Mesenchymal stem cell (in vitro differentiated cells and primary cell): ENCODE results near the gene ETS1.
A peak's percentile ranks its signal among the peaks of the same experiment; 100 is the strongest.

Experiments used
- DNase-seq: peaks from one replicate; pipeline ENCODE4 v3.0.0-alpha.2; 2013
- H2AFZ ChIP-seq: one replicate; pipeline ENCODE4 v1.6.1; 2013; ENCODE audit warnings: low read depth, mild to moderate bottlenecking, control low read depth, inconsistent platforms, low read length, moderate library complexity
- H2AK5ac ChIP-seq: 2 replicates; pipeline ENCODE4 v1.6.1; 2013; ENCODE audit warnings: low read length, moderate library complexity, mild to moderate bottlenecking, inconsistent platforms; ENCODE audit not compliant: severe bottlenecking
- H2BK120ac ChIP-seq: one replicate; pipeline ENCODE4 v1.6.1; 2013; ENCODE audit warnings: low read depth, mild to moderate bottlenecking, inconsistent platforms, low read length, moderate library complexity
- H2BK12ac ChIP-seq, 2 experiments: one replicate each; pipeline ENCODE4 v1.6.1; 2013; ENCODE audit warnings: inconsistent platforms in 2 of 2, low read length in 2 of 2, mild to moderate bottlenecking in 2 of 2, moderate library complexity in 2 of 2, control low read depth in 1 of 2
- H2BK15ac ChIP-seq: one replicate; pipeline ENCODE4 v1.6.1; 2013; ENCODE audit warnings: mild to moderate bottlenecking, low read depth, inconsistent platforms; ENCODE audit not compliant: poor library complexity, severe bottlenecking
- H2BK5ac ChIP-seq: 2 replicates; pipeline ENCODE4 v1.6.1; 2013; ENCODE audit warnings: low read depth, mild to moderate bottlenecking, low read length, control low read depth, inconsistent platforms; ENCODE audit not compliant: poor library complexity, severe bottlenecking
- H3K14ac ChIP-seq, 2 experiments: one replicate each; pipeline ENCODE4 v1.6.1; 2013; ENCODE audit warnings: inconsistent platforms in 2 of 2, low read length in 2 of 2, control low read depth in 1 of 2, mild to moderate bottlenecking in 1 of 2, moderate library complexity in 1 of 2
- H3K18ac ChIP-seq, 2 experiments: one replicate each; pipeline ENCODE4 v1.6.1; 2013; ENCODE audit warnings: inconsistent platforms in 2 of 2, low read length in 2 of 2, control low read depth in 1 of 2, low read depth in 1 of 2, mild to moderate bottlenecking in 1 of 2
- H3K23ac ChIP-seq, 2 experiments: one replicate each; pipeline ENCODE4 v1.6.1; 2013; ENCODE audit warnings: inconsistent platforms in 2 of 2, low read length in 2 of 2, mild to moderate bottlenecking in 2 of 2, moderate library complexity in 2 of 2, control low read depth in 1 of 2
- H3K27ac ChIP-seq: 2 replicates; pipeline ENCODE4 v1.5.1; 2013; ENCODE audit warnings: mild to moderate bottlenecking, moderate library complexity, low read length, control low read depth, inconsistent platforms; ENCODE audit not compliant: poor library complexity, severe bottlenecking
- H3K27me3 ChIP-seq, 2 experiments: 2 replicates each; pipeline versions ENCODE4 v1.6.1 to v1.7.0; 2013; ENCODE audit warnings: low read length in 2 of 2, mild to moderate bottlenecking in 2 of 2, moderate library complexity in 2 of 2, control low read depth in 1 of 2, inconsistent platforms in 1 of 2; ENCODE audit not compliant: control insufficient read depth in 1 of 2, insufficient read depth in 1 of 2
- H3K36me3 ChIP-seq, 2 experiments: 2 replicates each; pipeline versions ENCODE4 v1.6.1 to v1.7.0; 2013; ENCODE audit warnings: low read length in 2 of 2, control low read depth in 1 of 2, inconsistent platforms in 1 of 2, low read depth in 1 of 2, mild to moderate bottlenecking in 1 of 2; ENCODE audit not compliant: insufficient read depth in 2 of 2, control insufficient read depth in 1 of 2
- H3K4ac ChIP-seq, 2 experiments: one replicate each; pipeline ENCODE4 v1.6.1; 2013; ENCODE audit warnings: inconsistent platforms in 2 of 2, low read length in 2 of 2, mild to moderate bottlenecking in 2 of 2, moderate library complexity in 2 of 2, control low read depth in 1 of 2, low read depth in 1 of 2
- H3K4me1 ChIP-seq: 2 replicates; pipeline ENCODE4 v1.6.1; 2013; ENCODE audit warnings: low read depth, low read length, control low read depth; ENCODE audit not compliant: control insufficient read depth, insufficient read depth
- H3K4me2 ChIP-seq: 2 replicates; pipeline ENCODE4 v1.6.1; 2013; ENCODE audit warnings: low read length, mild to moderate bottlenecking, inconsistent platforms; ENCODE audit not compliant: poor library complexity, severe bottlenecking
- H3K4me3 ChIP-seq, 2 experiments: 2 replicates each; pipeline versions ENCODE4 v1.5.1 to v1.7.0; 2013; ENCODE audit warnings: low read length in 2 of 2, mild to moderate bottlenecking in 2 of 2, control low read depth in 1 of 2, low read depth in 1 of 2; ENCODE audit not compliant: insufficient read depth in 1 of 2
- H3K79me1 ChIP-seq: replicated peaks from 2 replicates; pipeline ENCODE4 v1.6.1; 2013; ENCODE audit warnings: mild to moderate bottlenecking, control low read depth, low read length, inconsistent platforms; ENCODE audit not compliant: poor library complexity, severe bottlenecking
- H3K9ac ChIP-seq: 2 replicates; pipeline ENCODE4 v1.7.0; 2013; ENCODE audit warnings: mild to moderate bottlenecking, low read length, moderate library complexity
- H3K9me3 ChIP-seq: 2 replicates; pipeline ENCODE4 v1.7.0; 2013; ENCODE audit warnings: mild to moderate bottlenecking, low read length; ENCODE audit not compliant: control insufficient read depth
- H4K8ac ChIP-seq: one replicate; pipeline ENCODE4 v1.6.1; 2013; ENCODE audit warnings: inconsistent platforms, mild to moderate bottlenecking, low read length, moderate library complexity
- H4K91ac ChIP-seq: one replicate; pipeline ENCODE4 v1.6.1; 2013; ENCODE audit warnings: mild to moderate bottlenecking, low read length, inconsistent platforms
- WGBS: methylation state at CpG from one replicate; pipeline ENCODE4 v1.1.7; 2013; ENCODE audit warnings: mixed read lengths; 5-methylcytosine and 5-hydroxymethylcytosine counted together

The ETS1 gene

DNA sequence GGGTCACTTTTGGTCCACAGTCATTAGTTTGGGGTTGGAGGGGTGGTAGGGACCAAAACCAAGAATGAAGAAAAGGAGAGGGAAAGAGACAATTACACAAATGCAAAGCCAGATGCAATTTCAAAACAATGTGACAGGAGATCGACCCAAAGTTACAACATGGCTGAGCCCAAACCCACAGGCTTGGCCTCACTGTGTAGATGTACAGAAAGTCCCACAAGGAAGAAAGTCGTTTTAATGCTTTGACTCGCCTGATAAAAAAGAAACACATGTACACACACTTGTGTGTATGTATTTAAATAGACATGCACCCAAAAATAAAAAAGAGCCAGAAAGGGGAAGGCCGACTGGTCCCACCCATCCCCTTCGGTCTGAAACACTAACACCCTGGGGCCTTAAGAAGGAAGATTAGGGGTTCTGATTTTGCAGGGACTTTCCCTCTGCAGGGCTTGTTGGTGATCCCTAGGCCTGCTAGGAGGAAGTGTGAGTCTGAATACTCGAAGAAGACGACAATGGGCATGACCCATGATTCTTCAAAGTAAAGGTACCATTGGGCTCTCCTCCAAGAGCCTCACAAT, 104.1 kb downstream of the ETS1 start:
- Histone ChIP-seq H3K4me2 (no peak overlapping the region), H3K14ac (no peak overlapping the region), H2BK120ac (no peak overlapping the region), H3K9ac (peak overlapping the region; percentile 73), H3K79me1 (peaks cover 34% of the 10 kb centered on the region), H3K36me3 (peaks cover 38 to 78% of the 10 kb centered on the region in 2 experiments), H3K27me3 (no peaks in the 10 kb centered on the region), H3K27ac (no peak overlapping the region), H3K4me3 (peak overlapping the region in 1 of 2 experiments; percentile 43), H2AK5ac (peak overlapping the region; percentile 29), H2AFZ (no peak overlapping the region), H3K9me3 (no peaks in the 10 kb centered on the region), H2BK5ac (no peak overlapping the region), H3K23ac (no peak overlapping the region), H2BK12ac (no peak overlapping the region), H4K91ac (no peak overlapping the region), H3K4ac (no peak overlapping the region), H3K4me1 (peaks cover 7% of the 10 kb centered on the region), H4K8ac (no peak overlapping the region), H3K18ac (peak overlapping the region in 1 of 2 experiments; percentile 37), H2BK15ac (no peak overlapping the region)
- WGBS = 85% methylated on average over 6 of the region's 7 CpGs
- DNase-seq = no peak

DNA sequence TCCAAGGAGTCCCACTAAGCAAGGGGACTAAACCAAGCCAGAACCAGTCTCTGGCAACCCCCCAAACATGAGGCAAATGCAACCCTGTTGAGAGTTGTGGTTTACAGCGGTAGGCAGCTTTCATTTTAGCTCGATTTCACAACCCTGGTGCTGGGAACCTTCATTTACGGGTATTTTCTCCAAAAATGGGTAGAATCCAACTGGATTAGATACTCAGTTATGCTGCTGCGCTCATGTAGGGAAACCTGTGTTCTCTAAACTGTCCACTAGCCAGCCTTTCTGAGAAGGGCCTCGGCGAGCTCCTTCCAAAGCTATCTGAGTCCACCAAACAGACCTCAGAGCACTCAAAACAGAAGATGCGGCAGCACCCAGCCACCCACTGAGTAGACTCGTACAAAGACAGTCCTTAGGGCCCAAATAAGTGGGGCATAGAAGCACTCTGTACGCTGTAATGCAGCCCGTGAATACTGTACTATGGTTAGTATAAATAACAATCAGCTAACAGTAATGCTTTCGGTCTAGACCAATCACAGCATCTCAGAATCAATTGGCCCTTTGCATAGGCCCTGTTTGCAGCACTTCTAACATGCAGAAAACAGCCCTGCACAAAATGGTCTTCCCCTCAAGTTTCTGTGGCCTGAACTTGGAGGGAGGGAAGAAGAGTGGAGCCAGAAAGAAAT, 104.7 kb downstream of the ETS1 start:
- peaks cover 34% of the 10 kb centered on the region for H3K79me1 ChIP-seq
- no peak overlapping the region for H3K27ac ChIP-seq
- peaks cover 7% of the 10 kb centered on the region for H3K4me1 ChIP-seq
- no peak overlapping the region for H4K8ac ChIP-seq
- H3K27me3 ChIP-seq = no peaks in the 10 kb centered on the region
- H3K36me3 ChIP-seq = peaks cover 37 to 76% of the 10 kb centered on the region in 2 experiments
- H3K4ac ChIP-seq = no peak overlapping the region
- H3K4me3 ChIP-seq = peak overlapping the region in 1 of 2 experiments; percentile 43
- no peak overlapping the region for H3K4me2 ChIP-seq
- H3K23ac ChIP-seq = no peak overlapping the region
- H3K18ac ChIP-seq = peak overlapping the region; percentile 7 to 37
- no peak overlapping the region for H2BK120ac ChIP-seq
- no peak overlapping the region for H2AFZ ChIP-seq
- H2BK15ac ChIP-seq = no peak overlapping the region
- H3K9ac ChIP-seq = peak overlapping the region; percentile 73
- no peaks in the 10 kb centered on the region for H3K9me3 ChIP-seq
- 94% methylated on average over 9 of the region's 11 CpGs for WGBS
- peak; percentile 68 for DNase-seq
- no peak overlapping the region for H3K14ac ChIP-seq
- H2BK5ac ChIP-seq = no peak overlapping the region
- peak overlapping the region; percentile 44 for H2AK5ac ChIP-seq
- H2BK12ac ChIP-seq = peak overlapping the region; percentile 14 to 49
- H4K91ac ChIP-seq = no peak overlapping the region

DNA sequence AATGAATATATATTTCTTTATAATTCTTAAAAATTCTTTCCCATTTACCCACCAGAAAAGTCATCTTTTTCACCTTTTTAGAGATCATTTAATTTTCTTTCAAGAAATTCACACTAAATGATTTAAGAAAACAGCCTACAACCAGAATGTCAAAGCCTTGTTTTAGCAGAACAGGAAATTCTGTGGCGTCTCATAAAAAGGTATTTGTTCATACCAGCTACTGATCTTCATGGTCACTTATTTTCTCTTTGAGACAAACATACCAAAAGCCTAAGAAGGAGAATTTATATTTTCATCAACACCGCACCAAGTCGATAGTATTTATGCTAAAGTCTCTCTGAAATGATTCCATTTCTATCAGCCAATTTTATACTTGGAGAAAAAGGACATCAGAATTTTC, 105.3 kb downstream of the ETS1 start:
- no peak overlapping the region for H3K23ac ChIP-seq
- H2BK5ac ChIP-seq = no peak overlapping the region
- no peak overlapping the region for H3K18ac ChIP-seq
- peaks cover 38 to 79% of the 10 kb centered on the region in 2 experiments for H3K36me3 ChIP-seq
- H3K4me3 ChIP-seq = peak overlapping the region in 1 of 2 experiments; percentile 25
- no peaks in the 10 kb centered on the region for H3K9me3 ChIP-seq
- H3K27me3 ChIP-seq = no peaks in the 10 kb centered on the region
- DNase-seq = no peak
- peak overlapping the region; percentile 73 for H3K9ac ChIP-seq
- H3K4me2 ChIP-seq = no peak overlapping the region
- H2BK15ac ChIP-seq = no peak overlapping the region
- H3K4ac ChIP-seq = no peak overlapping the region
- H4K91ac ChIP-seq = no peak overlapping the region
- no peak overlapping the region for H3K27ac ChIP-seq
- no peak overlapping the region for H2AK5ac ChIP-seq
- H2BK120ac ChIP-seq = no peak overlapping the region
- peak overlapping the region in 1 of 2 experiments; percentile 14 for H2BK12ac ChIP-seq
- no peak overlapping the region for H4K8ac ChIP-seq
- H3K14ac ChIP-seq = no peak overlapping the region
- peaks cover 34% of the 10 kb centered on the region for H3K79me1 ChIP-seq
- H2AFZ ChIP-seq = no peak overlapping the region
- H3K4me1 ChIP-seq = peaks cover 7% of the 10 kb centered on the region
- WGBS = 98% methylated on average over 3 of the region's 3 CpGs

DNA sequence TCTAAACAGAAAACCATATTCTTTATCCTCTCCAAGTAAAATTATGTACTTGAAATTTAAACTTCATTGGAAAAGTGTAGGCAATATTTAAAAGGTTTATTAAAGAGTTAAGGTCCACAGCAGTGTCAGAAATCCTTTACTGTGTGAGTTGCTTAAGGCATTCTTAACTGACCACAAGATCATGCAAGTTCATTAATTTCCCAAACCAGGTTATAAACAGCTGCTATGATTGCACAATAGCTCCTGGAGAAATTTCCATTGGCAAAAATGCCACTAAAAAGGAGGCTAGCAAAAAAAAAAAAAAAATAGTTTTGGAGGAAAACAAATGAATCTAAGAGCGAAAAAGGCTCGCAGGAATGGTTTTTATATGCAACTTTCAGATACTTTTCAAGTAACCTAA, 106.2 kb downstream of the ETS1 start:
- no peak overlapping the region for H3K4me2 ChIP-seq
- peaks cover 30% of the 10 kb centered on the region for H3K79me1 ChIP-seq
- no CpG with 5 or more reads among the region's 2 CpGs for WGBS
- no peak overlapping the region for H2BK120ac ChIP-seq
- peak overlapping the region; percentile 52 for H3K27ac ChIP-seq
- H3K27me3 ChIP-seq = no peaks in the 10 kb centered on the region
- no peak overlapping the region for H3K4ac ChIP-seq
- no peak overlapping the region for H3K18ac ChIP-seq
- no peak overlapping the region for H2BK12ac ChIP-seq
- H4K8ac ChIP-seq = no peak overlapping the region
- H4K91ac ChIP-seq = no peak overlapping the region
- H2AK5ac ChIP-seq = no peak overlapping the region
- H3K23ac ChIP-seq = no peak overlapping the region
- H3K14ac ChIP-seq = no peak overlapping the region
- H2BK5ac ChIP-seq = no peak overlapping the region
- H2AFZ ChIP-seq = no peak overlapping the region
- peak overlapping the region; percentile 73 for H3K9ac ChIP-seq
- no peak overlapping the region for H3K4me3 ChIP-seq
- H2BK15ac ChIP-seq = no peak overlapping the region
- H3K36me3 ChIP-seq = peaks cover 32 to 79% of the 10 kb centered on the region in 2 experiments
- no peaks in the 10 kb centered on the region for H3K9me3 ChIP-seq
- peak; percentile 91 for DNase-seq
- H3K4me1 ChIP-seq = peaks cover 7% of the 10 kb centered on the region
